PC-3 (cell line): ENCODE measurements around the gene TCTN2. TPM values are rescaled to one million over a fixed set of nuclear protein-coding genes. Genes with fewer than 3 reads are reported as not detected.

Experiments
- ATAC-seq: fragments of 200-7000 bp; cut with Tn5 transposase; 2 replicates; pipeline ENCODE4 v1.9.1; 2020; ENCODE audit warnings: mild to moderate bottlenecking, moderate library complexity
- BruUV-seq: library from RNA; stranded (reverse); fragments of 400-500 nt; replicated peaks from 2 replicates; lab custom pipeline; 2021; lab: Mats Ljungman, UMichigan
- CTCF ChIA-PET: fragments of 300-600 bp; sonication (Branson Sonifier 250); formaldehyde crosslinking; loops from one replicate; lab custom pipeline; 2022; ENCODE audit warnings: antibody characterized with exemption; lab: Charles Lee
- POLR2A ChIA-PET: fragments of 300-600 bp; sonication (Branson Sonifier 250); formaldehyde crosslinking; loops from one replicate; lab custom pipeline; 2022; ENCODE audit warnings: antibody characterized with exemption; ENCODE audit not compliant: unreplicated experiment; lab: Charles Lee
- DNase-seq: peaks from one replicate; pipeline ENCODE4 v3.0.0-alpha.2; 2015
- H2AFZ ChIP-seq: fragments of 300-600 bp; sonication (generic); 2 replicates; pipeline ENCODE4 v1.6.0; 2016; ENCODE audit warnings: antibody characterized with exemption, low read length
- H3F3A ChIP-seq: fragments of 300-600 bp; sonication (generic); one replicate; pipeline ENCODE4 v1.6.0; 2017; ENCODE audit warnings: antibody characterized with exemption, low read length, control low read depth, mild to moderate bottlenecking; ENCODE audit not compliant: unreplicated experiment
- H3K27ac ChIP-seq: fragments of 300-600 bp; sonication (generic); 2 replicates; pipeline ENCODE4 v1.5.1; 2016; ENCODE audit warnings: mild to moderate bottlenecking, low read length
- H3K27me3 ChIP-seq: fragments of 300-600 bp; sonication (generic); 2 replicates; pipeline ENCODE4 v1.6.1; 2016; ENCODE audit warnings: low read length, mixed read lengths
- H3K36me3 ChIP-seq: fragments of 300-600 bp; sonication (generic); 2 replicates; pipeline ENCODE4 v1.6.1; 2016; ENCODE audit warnings: low read depth, mixed run types, low read length, mixed read lengths
- H3K4me1 ChIP-seq: fragments of 300-600 bp; sonication (generic); 2 replicates; pipeline ENCODE4 v1.5.1; 2016; ENCODE audit warnings: low read length; ENCODE audit not compliant: insufficient read depth
- H3K4me2 ChIP-seq: fragments of 300-600 bp; sonication (generic); 2 replicates; pipeline ENCODE4 v1.6.0; 2016; ENCODE audit warnings: low read length
- H3K4me3 ChIP-seq: fragments of 300-600 bp; sonication (generic); 2 replicates; pipeline ENCODE4 v1.5.1; 2016; ENCODE audit warnings: mild to moderate bottlenecking, low read length, mixed read lengths
- H3K79me2 ChIP-seq: fragments of 300-600 bp; sonication (generic); 2 replicates; pipeline ENCODE4 v1.6.1; 2017; ENCODE audit warnings: low read length, mixed read lengths
- H3K9ac ChIP-seq: fragments of 300-600 bp; sonication (generic); 2 replicates; pipeline ENCODE4 v1.6.0; 2016; ENCODE audit warnings: mild to moderate bottlenecking, low read length
- H3K9me2 ChIP-seq: fragments of 300-600 bp; sonication (generic); replicated peaks from 2 replicates; pipeline ENCODE4 v1.6.1; 2016; ENCODE audit warnings: mixed run types, low read length, mixed read lengths
- H3K9me3 ChIP-seq: fragments of 300-600 bp; sonication (generic); 2 replicates; pipeline ENCODE4 v1.6.1; 2016; ENCODE audit warnings: low read length, mixed read lengths
- H4K20me1 ChIP-seq: fragments of 300-600 bp; sonication (generic); 2 replicates; pipeline ENCODE4 v1.6.1; 2016; ENCODE audit warnings: low read length, mixed read lengths
- EZH2 ChIP-seq: fragments of 300-600 bp; sonication (generic); IDR thresholded peaks from one replicate; pipeline ENCODE4 v1.6.1; 2017; ENCODE audit warnings: antibody characterized with exemption, mild to moderate bottlenecking, low read length; ENCODE audit not compliant: unreplicated experiment
- EZH2phosphoT487 ChIP-seq: fragments of 300-600 bp; sonication (generic); IDR thresholded peaks from 2 replicates; pipeline ENCODE4 v1.6.1; 2018; ENCODE audit warnings: mild to moderate bottlenecking, antibody characterized with exemption, low read length, borderline replicate concordance
- intact Hi-C: fragments of 100-400 bp; cut with micrococcal nuclease; formaldehyde crosslinking; loops from 2 replicates; pipeline ENCODE4 v1.9.0; 2023
- total RNA-seq: library from RNA; depleted of rRNA; stranded (reverse); fragments of >200 nt; gene quantifications from 2 replicates; pipeline ENCODE4 v1.2.3, GENCODE V29; 2014
- TF ChIP-seq, protein P1 (sequence below): fragments of 300-600 bp; sonication (generic); conservative IDR thresholded peaks from 2 replicates; pipeline ENCODE4 v1.5.1; 2017; ENCODE audit warnings: antibody characterized with exemption, low read depth, mild to moderate bottlenecking, low read length

TCTN2 gene
- total RNA-seq, 1 experiment from 2014 or later = 15.8 TPM

DNA sequence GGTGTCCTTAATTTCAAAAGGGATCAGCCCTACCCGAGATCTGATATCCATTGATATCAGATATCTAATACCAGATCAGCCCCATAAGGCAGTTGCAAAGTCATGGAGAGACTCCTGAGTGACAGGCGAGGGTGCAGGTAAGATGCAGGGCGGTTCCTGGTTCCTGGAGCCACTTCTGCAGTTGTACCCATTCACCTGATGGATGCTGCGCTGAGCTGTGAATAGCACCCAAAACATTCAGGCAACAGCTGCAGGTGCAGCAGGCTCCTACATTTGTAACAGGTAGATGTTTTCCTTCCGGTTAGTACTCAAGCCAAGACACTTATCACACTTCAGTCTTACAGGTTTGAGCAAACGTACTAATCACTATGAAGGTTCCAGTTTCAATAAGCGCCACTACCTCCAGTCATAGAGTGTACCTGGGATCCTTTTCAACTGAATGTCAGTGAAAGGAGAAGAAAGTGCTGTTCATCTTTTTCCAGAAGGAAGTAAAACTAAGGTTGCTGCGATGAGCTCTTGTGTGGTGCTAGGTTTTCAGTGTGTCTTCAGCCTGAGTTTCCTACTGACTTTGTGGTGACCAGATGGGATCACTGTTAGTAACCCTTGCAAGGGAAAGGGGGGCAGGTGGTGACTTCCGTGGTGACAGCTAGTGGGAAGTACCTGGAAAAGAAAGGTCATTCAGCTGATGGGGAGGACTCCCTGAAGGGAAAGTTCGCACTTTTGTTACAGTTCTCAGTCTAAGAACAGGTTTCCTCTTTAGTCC lies 43.1 kb downstream of the TCTN2 start:
- no peak overlapping the region for H3K27ac ChIP-seq

DNA sequence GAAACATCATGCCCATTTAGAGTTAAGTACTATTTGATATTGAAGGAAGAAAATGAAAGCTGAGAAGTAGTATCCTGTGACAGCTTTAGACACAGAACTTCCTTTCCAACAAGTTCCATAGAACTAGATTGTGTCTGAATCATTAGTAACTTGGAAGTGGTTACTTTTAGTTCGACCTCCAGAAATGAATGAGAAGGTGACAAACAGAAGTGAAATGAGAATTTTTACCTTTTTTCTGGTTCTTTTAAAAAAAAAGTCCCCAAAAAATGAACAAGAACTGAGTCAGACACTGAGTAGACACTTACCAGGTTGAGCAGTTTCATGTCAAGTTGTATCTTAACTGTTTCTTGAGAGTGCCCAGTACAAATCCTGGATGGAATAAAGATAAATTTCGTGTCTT lies 44.3 kb downstream of the TCTN2 start:
- CTCF ChIA-PET = no interaction called here

More for the DNA sequence above, 43.1 kb downstream of the TCTN2 start:
- BruUV-seq = no TSS peak
- Histone ChIP-seq H3F3A (no peaks in the 10 kb centered on the region), H2AFZ (no peak overlapping the region), H3K9me3 (no peaks in the 10 kb centered on the region), H4K20me1 (no peaks in the 10 kb centered on the region), H3K4me3 (peak overlapping the region; percentile 99), H3K27me3 (no peaks in the 10 kb centered on the region), H3K79me2 (peaks cover 31% of the 10 kb centered on the region), H3K9me2 (no peaks in the 10 kb centered on the region), H3K4me2 (peak overlapping the region; percentile 97), H3K9ac (no peak overlapping the region), H3K4me1 (peaks cover 18% of the 10 kb centered on the region), H3K36me3 (no peaks in the 10 kb centered on the region)
- TF ChIP-seq EZH2phosphoT487 = no peak
- TF ChIP-seq, protein P1, sequence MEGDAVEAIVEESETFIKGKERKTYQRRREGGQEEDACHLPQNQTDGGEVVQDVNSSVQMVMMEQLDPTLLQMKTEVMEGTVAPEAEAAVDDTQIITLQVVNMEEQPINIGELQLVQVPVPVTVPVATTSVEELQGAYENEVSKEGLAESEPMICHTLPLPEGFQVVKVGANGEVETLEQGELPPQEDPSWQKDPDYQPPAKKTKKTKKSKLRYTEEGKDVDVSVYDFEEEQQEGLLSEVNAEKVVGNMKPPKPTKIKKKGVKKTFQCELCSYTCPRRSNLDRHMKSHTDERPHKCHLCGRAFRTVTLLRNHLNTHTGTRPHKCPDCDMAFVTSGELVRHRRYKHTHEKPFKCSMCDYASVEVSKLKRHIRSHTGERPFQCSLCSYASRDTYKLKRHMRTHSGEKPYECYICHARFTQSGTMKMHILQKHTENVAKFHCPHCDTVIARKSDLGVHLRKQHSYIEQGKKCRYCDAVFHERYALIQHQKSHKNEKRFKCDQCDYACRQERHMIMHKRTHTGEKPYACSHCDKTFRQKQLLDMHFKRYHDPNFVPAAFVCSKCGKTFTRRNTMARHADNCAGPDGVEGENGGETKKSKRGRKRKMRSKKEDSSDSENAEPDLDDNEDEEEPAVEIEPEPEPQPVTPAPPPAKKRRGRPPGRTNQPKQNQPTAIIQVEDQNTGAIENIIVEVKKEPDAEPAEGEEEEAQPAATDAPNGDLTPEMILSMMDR = no peak
- TF ChIP-seq EZH2 = no peak
- DNase-seq = no peak
- intact Hi-C loops = loop anchor here (5.0 kb wide), 1 partner anchor 52 kb away; no protein-coding TSS in a partner anchor
- POLR2A ChIA-PET = no interaction called here
- CTCF ChIA-PET = interaction anchor here (0.5 kb wide), 1 partner anchor 62 kb away, joined by 6 read pairs; no protein-coding TSS in a partner anchor
- ATAC-seq = no peak

More for the DNA sequence above, 44.3 kb downstream of the TCTN2 start:
- no peak for ATAC-seq
- Histone ChIP-seq H3K9ac (no peak overlapping the region), H3K79me2 (peaks cover 31% of the 10 kb centered on the region), H3K4me1 (peaks cover 18% of the 10 kb centered on the region), H3K36me3 (no peaks in the 10 kb centered on the region), H3K27ac (no peak overlapping the region), H3K9me2 (no peaks in the 10 kb centered on the region), H3K4me2 (0 out of 2 replicates have a peak overlapping the region, but pooled peaks have one; percentile 3), H3F3A (no peaks in the 10 kb centered on the region), H3K27me3 (no peaks in the 10 kb centered on the region), H3K9me3 (no peaks in the 10 kb centered on the region), H4K20me1 (no peaks in the 10 kb centered on the region), H3K4me3 (no peak overlapping the region), H2AFZ (no peak overlapping the region)
- POLR2A ChIA-PET = no interaction called here
- TF ChIP-seq EZH2 = no peak
- TF ChIP-seq, protein P1 = no peak
- no peak for TF ChIP-seq EZH2phosphoT487
- DNase-seq = no peak
- BruUV-seq = no TSS peak
- intact Hi-C loops = no loop called here
